ENCODE results near the gene KCNN4.

- TF ChIP-seq CTCF (IDR thresholded peaks at IDR 0.05) (no peak), POLR2AphosphoS5 (IDR thresholded peaks at IDR 0.05; ENCODE audit: low read depth, low read length) (no peak)
Observed at GRCh38 chr19:43735013-43735412, 45.8 kb downstream of the KCNN4 start.
